NCI-H345 treated with DMSO at 0.1 percent for 48 hours (cell line): ENCODE data around the gene LRRN2.
A peak's percentile ranks its signal among the peaks of the same experiment; 100 is the strongest.
"Not testable (repeated sequence)": the region's sequence is repeated elsewhere in the genome, so short reads cannot be mapped to it uniquely, and the experiment has no call there.

Experiments used
- DNase-seq: peaks from one replicate; lab custom pipeline; 2025; ENCODE audit not compliant: unreplicated experiment; lab: John Stamatoyannopoulos, UW

The LRRN2 gene

DNA sequence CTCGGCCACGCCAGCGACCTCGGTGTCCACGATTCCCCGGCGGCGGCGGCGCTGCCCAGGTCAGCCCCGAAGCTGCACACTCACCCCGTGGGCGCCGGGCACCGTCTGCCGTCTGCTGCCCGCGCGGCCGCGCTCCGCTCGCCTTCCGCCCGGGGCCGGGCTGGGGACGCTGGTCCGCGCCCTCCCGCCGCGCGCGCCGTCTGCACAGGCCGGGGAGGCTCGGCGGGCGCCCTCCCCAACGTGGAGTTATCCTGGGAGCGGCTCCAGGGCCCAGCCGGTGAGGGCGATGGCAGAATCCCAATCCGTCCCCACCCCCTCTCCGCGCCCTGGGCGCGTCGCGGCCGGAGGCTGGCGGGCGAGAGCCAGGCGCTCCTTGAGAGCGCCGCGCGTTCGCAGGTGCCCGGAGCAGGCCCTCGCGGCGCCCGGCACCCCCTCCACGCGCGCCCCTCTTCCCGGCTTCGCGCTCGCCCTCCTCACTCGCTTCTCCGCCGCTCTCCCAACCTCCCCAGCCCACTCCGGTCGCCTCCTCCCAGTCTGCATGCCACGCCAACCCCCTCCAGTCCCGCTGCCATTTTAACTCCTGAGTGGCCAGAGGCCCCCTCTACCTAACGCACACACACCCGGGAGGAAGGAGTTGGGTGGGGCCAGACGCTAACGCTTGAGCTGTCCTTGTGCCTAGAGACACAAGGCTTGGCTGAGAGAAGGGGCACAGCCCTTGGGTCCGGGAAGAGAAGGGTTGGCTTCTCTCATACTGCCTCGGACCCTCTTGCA is at the start of gene LRRN2:
Gene LRRN2 (minus strand): TSS at position 503 of the 771 bp plus-strand sequence. CDS start 65,746 bp downstream, outside the sequence.
- no peak for DNase-seq

DNA sequence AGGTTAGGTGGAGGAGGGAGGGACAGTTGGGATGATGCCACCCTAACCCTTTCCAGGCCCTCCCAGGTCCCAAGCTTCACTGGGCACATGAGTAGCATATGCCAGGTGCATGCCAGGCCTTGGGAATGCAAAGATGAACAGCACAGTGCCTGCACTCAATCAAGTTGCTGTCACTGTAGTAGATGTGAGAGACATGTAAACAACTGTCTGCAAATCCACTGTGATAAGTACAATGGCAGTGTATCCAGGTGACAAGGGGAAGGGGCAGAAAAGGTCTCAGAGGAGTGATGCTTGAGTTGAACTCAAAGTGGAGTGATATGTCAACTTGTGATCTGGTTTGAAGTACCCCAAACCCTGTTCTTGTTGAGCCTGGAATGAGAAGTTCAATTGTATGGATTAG is 49.5 kb upstream of the LRRN2 start:
- peak; percentile 57 for DNase-seq

DNA sequence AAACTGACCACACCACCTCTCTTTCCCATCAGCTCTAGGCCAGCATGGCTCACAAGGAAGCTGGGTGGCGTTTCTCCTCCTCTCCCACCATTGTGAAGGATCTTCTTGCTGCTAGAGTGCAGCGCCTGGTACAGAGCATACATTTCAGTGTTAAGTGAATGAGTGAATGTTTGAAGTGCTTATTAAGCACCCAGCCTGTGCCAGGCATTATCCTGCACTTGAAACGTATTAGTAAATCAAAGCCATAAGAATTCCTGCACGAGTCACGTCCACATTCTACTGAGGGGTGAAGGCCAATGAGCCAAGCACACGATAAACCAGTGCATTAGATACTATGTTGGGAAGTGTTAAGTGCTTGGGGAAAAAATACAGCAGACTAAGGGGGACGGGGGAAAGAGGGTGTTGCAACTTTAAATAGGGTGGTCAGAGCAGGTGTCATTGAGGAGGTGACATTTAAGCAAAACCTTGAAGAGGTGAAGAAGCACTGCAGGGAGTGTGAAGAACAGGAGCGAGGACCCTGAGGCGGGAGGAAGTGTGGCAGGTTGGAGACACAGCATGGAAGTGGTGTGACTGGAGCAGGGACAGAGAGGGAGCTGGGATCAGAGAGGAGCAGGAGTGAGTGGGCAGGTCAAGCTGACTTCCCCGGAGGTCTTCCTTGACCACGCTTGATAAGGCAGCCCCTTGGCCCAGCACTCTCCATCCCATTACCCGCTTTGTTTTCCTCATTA is 48.5 kb upstream of the LRRN2 start:
- no peak for DNase-seq

DNA sequence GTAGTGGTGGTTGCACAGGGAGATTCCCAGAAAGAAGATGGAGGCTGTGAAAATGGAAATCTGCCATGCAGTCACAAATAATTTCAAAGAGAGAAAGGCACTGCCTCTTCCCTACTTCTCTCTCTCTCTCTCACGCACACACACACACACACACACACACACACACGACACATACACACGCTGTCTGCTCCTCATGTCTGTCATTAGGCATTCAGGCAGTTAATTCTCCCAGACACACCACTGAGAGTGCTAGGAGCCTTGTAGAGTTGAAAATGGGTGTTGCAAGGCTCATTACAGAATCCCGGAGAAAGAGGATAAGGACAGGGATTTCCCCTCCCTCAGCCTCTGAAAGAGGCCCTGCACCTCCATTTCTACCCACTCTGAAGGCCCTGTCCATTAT is 47.8 kb upstream of the LRRN2 start:
- DNase-seq: no peak

DNA sequence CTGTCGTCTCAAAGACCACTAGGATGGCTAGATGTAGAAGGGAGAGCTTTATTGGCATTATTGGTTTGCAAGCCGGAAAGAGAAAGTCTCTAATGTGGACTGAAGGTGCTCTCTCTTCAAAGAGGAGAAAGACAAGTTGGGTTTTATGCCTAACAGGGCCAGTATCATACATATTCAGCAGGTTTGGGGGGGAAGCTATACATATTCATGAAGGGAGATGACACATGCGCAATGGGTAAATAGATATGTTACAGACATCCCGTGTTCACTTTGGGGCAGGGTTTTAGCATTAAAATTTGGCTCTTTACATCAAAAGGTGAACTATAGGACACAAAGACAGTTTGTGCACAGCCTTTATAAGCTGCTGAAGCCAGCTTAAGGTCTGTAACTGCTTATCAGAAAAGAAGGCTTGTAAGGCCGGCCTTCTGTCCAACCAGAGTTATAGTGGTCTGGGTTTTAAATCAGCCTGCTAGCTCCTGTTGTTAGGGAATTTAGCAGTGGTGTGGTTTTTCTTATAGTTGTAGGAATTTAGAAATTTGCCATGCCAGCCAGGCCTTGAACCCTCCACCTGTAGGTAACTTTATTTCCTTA is 46.5 kb upstream of the LRRN2 start:
- no peak for DNase-seq

DNA sequence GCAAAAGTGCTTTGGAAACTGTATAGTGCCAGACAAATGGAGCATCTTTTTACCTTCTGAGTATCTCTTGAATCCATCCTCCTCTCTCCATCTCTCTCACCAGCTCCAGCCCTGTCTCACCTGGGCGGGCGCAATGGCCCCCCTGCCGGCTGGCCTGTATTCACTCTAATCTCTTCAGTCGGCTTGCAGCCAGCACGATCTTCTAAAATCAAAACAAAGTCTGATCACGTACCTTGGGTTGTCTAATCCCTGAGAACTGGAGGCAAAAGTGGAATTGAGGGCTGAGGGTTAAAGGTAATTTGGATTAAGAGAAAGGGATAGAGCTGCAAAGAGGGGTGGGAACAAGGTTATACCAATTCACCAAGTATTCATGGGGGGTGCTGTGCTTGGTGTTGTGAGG is 46.0 kb upstream of the LRRN2 start:
- peak; percentile 52 for DNase-seq

DNA sequence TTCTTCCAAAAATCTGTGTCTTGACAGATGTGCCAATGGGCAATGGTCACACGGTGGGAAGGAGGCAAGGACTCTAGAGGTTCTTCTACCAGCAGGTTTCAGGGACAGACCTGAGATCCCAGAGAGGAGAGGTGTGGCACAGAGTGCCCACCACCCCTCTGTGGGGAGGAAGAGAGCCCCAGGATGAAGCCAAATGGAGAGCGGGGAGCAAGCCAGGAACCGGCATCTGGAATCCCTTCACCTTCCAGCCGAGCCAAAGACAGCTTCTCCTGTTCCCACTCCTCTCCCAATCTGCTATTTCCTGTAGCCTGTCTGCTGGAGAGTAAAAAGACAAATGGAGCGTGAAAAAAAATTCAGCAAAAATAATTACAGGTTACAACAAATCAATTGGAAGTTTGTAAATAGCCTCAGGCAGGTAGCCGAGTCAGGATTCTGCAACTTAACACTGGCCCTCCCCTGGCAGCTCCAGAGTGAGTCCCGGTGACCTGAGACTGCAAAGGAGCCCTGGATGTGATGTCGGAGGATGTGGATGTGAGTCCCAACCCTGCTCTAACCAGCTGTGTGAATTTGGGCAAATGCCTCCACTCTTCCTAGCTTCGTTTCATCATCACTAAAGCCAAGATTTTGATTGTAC is 45.4 kb upstream of the LRRN2 start:
- peak; percentile 72 for DNase-seq

DNA sequence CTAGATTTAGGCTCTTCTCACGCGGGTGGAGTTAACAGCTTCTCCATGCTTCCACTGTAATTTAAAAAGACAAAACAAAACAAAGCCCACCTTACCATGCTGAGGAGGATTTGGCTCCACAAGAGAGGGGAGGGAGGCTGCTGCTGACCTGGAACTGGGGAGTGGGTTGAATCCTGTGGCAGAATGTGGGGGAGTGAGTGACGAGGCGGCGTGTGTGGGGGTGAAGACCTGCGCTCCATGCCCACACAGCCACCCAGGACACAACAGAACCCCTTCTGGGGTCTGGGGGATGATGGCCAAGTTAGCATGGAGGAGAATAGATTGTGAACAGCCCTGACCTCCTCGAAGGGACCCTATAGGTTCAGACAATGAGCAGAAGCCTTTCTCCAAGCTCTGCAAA is 44.0 kb upstream of the LRRN2 start:
- DNase-seq: no peak

DNA sequence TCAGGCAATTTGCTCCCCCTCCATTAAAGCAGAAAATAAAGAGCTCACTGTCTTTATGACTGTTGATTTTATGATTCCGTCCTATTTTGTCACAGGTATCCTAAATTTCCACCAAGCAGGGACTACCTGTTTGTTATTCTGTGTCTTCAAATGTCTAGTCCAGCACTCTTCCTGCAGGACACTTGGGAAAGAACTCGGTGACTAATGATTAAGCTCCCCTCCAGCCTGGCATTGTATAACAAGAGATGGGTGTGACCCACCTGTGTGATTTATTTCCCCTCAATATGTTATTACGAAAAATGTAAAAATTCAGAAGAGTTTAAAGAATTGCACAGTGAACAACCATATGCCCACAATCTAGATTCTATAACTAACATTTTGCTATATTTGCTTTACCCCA is 42.9 kb upstream of the LRRN2 start:
- no peak for DNase-seq

DNA sequence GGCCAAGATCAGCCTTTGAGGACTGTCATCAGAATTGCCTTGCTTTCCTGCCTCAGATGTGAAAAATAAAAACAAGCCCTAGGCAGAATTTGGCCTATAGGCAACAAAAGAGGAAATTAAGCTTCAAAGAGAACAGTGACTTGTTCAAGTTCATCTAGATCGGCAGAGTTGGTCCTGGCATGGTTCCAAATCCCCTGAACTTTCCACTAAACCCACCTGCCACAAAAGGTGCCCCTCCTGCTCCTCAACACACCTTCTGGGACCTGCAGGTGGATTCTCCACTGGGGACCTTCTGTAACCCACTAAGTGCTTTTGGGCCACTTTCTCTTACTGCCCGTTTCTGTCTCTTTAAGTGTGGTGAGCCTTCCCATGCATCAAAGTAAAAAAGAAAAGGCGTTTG is 42.5 kb upstream of the LRRN2 start:
- DNase-seq: no peak

DNA sequence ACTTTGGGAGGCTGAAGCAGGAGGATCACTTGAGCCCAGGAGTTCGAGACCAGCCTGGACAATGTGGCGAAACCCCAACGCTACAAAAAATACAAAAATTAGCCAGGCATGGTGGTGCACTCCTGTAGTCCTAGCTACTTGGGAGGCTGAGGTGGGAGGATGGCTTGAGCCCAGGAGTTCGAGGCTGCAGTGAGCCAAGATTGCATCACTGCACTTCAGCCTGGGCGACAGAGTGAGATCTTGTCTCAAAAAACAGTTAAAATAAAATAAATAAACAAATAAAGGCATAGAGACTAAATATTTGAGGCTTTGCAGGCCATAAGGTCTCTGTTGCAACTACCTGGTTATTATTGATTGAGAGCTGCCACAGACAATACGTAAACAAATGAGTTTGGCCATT is 41.9 kb upstream of the LRRN2 start:
- DNase-seq: not testable (repeated sequence)

DNA sequence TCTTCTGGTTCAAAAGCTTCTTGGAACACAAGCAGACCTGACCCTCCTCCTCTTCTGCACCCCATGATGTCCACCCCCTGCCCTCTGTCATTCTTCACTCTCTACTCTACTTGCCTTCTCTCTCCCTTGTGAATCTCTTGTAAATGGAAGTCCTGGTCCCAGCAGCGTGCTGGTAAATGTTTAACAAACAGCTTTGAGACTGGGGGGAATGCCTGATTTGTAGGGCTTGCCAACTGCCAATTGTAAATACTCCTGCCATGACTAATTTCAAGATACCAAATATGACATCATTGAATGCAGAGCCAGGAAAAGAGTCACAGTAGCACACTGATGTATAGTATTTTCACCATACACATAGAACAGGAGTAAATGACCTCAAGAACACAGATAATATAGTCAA is 40.9 kb upstream of the LRRN2 start:
- DNase-seq: no peak

DNA sequence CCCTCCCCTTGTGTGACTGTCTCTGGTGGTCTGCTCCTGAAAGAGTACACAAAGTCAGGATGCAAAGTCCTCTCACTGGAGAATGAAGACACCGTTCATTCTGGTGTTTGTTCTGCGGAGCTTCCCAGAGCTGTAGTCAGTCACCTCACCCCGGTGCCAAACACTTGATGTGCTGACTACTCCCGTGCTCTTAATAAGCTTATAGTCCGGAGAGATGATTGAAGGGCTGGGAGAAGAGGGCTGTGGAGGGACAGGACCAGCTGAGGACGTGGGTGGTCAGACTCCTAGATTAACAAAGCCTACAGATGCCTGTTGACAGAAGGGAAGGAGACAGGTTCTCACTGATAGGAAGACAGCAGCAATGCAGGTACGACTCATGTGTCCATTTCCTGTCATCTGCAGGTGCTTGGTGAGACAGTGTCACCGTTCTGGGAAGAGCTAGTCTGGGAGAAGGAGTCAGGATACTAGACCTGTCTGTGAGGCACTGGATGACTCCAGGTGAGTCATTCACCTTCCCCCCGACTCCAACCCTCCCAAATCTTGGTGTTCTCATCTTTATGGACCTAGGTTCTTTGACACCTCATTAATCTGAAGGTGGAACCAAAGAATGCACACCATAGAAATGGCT is 40.4 kb upstream of the LRRN2 start:
- DNase-seq: no peak

DNA sequence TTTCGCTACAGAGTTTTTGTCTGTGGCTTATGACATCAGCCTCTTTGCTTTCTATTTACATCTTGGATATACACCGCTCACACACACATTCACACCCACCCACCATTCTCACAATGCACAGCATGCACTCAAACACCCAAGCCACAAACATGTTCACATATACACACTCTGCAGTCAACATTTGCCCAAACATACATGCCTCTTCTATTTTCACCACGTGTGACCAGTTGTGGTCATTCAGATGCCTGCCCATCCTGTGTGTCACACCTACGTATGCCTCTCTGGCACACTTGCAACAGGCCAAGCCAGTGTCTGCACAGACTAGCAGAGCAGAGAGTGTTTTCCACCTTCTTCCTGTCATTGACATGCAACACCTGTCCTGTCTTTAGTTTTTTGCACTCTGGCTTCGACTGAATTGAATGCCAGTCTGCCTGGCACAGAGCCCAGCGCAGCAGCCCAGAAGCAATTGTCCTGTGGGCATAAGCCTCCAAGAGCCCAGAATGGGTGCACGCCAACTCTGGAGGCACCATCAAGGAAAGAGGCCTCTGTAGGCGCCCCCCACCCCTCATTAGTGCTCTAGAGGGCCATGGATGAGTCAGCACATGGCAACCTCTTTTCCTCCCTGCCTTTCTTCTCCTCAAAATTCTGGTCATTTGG is 37.7 kb upstream of the LRRN2 start:
- peak; percentile 86 for DNase-seq

DNA sequence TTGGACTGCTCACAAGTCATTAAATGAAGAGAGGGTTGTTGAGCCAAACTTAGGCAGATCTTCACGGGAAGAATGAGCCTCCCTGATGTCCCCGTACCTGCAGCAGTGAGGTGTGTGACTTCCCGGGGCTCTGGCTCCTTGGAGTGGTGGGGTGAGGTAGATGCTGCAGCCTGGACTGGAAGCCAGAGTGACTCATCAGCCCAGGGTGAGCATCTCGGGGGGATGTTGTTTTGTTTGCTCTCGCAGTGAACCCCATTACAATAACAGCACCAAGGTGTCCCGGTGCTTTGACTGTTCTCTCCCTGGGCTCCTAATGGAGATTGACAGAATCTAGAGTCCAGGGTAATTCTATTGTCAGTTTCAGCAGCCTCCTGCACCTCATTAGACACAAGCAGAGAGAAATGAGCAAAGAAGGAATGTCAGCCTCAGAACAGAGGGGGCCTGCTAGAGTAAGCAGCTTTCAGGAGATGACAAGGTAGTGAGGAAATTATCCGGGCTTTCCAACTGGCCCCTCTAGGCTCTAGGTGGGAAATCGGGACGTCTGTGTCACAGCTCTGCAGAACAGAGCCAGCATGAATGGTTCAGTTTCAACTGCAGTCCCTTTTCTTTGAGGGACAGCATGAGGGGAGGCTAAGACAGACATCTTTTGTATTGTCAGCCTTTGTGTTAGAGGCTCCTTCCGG is 36.0 kb upstream of the LRRN2 start:
- DNase-seq: no peak

DNA sequence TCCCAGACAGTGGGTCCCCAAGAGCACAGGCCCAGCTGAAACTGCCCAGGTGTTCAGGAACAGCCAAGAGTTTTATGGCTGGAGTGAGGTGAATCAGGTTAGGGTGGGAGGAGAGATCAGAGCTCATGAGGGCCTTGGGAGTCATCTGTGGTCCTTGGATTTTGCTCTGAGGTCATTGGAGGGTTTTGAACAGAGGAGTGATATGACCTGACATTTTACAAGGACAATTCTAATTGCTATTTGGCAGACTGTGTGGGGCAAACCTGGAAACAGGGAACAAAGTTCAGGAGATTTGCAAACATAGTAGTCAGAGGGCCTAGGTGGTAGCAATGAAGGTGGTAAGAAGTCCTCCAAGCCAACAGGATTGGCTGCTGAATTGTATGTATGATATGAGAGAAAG is 31.1 kb upstream of the LRRN2 start:
- no peak for DNase-seq

DNA sequence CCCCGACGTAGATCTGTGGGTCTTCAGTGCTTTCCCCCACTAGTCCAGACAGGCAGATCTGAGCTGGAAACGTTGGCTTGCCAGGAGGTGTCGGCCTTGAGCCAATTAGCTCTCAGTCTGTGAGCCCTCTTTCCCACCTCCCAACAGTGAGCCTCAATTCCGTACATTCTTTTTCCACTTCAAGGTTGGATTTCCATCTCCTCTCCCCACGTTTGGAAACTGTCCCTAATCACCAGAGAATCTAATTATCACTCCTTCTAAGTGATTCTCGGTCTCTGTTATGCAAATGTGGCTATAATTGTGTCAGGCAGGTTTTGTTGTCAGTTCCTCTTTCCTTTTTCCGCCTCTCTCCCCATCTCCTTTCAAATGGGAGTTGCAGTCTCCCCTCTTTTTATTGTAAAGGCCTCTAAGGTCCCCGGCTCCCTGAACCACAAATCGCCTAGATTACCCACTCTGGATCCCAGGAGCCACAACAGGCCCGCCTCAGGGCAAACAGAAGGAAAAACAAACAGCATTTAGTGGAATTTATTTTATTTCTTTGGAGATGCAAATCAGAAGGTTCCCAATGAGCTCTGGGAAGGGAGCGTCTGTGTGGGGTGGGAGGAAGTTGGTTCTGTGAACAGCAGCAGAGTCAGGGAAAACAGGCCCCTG is 29.4 kb upstream of the LRRN2 start:
- DNase-seq: no peak

DNA sequence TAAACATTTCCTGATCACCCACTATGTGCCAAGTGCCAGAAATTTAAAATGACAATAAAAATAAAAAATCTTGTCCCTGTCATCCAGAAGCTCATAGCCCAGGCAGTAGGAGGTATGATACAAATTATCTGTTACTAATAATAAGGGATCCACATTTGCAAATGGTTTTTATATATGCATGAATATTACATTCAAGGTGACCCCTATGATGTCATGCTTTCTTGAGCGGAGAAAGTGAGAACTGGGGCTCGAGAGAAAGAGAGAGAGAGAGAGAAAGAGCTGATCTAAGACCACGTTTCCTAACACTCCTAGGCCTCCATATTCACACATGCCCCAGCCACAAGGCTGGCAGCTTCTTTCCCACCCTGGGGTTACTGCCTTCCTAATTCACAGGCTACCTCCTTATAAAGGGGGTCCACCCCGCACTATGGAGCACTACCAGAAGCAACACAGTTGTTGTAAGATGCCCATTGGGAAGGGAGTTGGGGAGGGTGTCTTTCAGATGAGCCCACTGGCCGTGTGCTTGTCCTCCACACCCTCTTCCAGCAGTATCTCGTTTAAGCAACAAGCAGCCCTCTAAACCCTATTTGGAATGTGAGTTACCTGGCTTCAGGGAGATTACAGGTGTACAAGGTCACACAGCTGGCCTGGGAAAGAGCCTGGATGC is 28.8 kb upstream of the LRRN2 start:
- no peak for DNase-seq

DNA sequence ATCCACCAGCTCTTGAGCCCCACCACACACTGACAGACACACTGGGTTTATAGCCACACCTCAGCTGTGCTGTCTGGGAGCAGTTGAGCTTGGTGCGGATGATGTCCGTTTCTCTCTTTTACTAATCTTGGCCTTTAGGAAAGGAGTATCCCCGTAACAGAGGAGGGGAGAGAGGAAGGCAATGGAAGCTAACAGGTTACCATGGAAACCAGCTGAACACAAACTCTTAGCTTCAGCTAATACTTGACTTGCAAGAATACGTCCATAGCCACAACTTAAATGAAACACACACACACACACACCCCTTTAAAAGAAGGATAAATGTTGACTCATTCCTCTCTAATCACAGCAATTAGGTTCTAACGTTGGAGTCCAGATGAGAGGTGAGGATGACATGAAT is 28.0 kb upstream of the LRRN2 start:
- no peak for DNase-seq
